H9 (cell line): ENCODE results near the gene DMRTA1. TPM values are rescaled to one million over a fixed set of nuclear protein-coding genes. Genes with fewer than 3 reads are reported as not detected.
"Not testable (repeated sequence)": the region's sequence is repeated elsewhere in the genome, so short reads cannot be mapped to it uniquely, and the experiment has no call there.

ENCODE experiments used
- DNase-seq: peaks from one replicate; pipeline ENCODE4 v3.0.0-alpha.2; 2017
- H2AFZ ChIP-seq: one replicate; pipeline ENCODE4 v1.6.1; 2013; ENCODE audit warnings: mild to moderate bottlenecking, low read length, control low read depth, moderate library complexity
- H2AK5ac ChIP-seq: 2 replicates; pipeline ENCODE4 v1.6.1; 2013; ENCODE audit warnings: low read length, control low read depth, mixed read lengths; ENCODE audit not compliant: insufficient read length
- H2BK120ac ChIP-seq: one replicate; pipeline ENCODE4 v1.6.1; 2013; ENCODE audit warnings: low read depth, mild to moderate bottlenecking, low read length, control low read depth, inconsistent platforms; ENCODE audit not compliant: poor library complexity, severe bottlenecking
- H2BK12ac ChIP-seq: 2 replicates; pipeline ENCODE4 v1.6.1; 2013; ENCODE audit warnings: low read length, control low read depth, mixed read lengths, low read depth; ENCODE audit not compliant: insufficient read length
- H2BK15ac ChIP-seq: 2 replicates; pipeline ENCODE4 v1.6.1; 2013; ENCODE audit warnings: low read depth, low read length, control low read depth
- H2BK20ac ChIP-seq: one replicate; pipeline ENCODE4 v1.6.1; 2013; ENCODE audit warnings: low read depth, mild to moderate bottlenecking, low read length, control low read depth, inconsistent platforms; ENCODE audit not compliant: poor library complexity, severe bottlenecking
- H2BK5ac ChIP-seq: 2 replicates; pipeline ENCODE4 v1.6.1; 2013; ENCODE audit warnings: low read length, control low read depth, mixed read lengths; ENCODE audit not compliant: insufficient read length
- H3K14ac ChIP-seq: 2 replicates; pipeline ENCODE4 v1.6.1; 2013; ENCODE audit warnings: low read length, control low read depth; ENCODE audit not compliant: insufficient read depth
- H3K18ac ChIP-seq: 2 replicates; pipeline ENCODE4 v1.6.1; 2013; ENCODE audit warnings: low read depth, mild to moderate bottlenecking, mixed read lengths, low read length, control low read depth; ENCODE audit not compliant: insufficient read length
- H3K23ac ChIP-seq: 2 replicates; pipeline ENCODE4 v1.6.1; 2013; ENCODE audit warnings: low read length, control low read depth, mixed read lengths, low read depth; ENCODE audit not compliant: insufficient read length
- H3K23me2 ChIP-seq: 2 replicates; pipeline ENCODE4 v1.6.1; 2013; ENCODE audit warnings: low read depth, mild to moderate bottlenecking, mixed read lengths, low read length, control low read depth; ENCODE audit not compliant: insufficient read length, poor library complexity, severe bottlenecking
- H3K27ac ChIP-seq: 2 replicates; pipeline ENCODE4 v1.5.1; 2013; ENCODE audit warnings: low read length, control low read depth, mixed read lengths, low read depth; ENCODE audit not compliant: insufficient read length
- H3K27me3 ChIP-seq: 2 replicates; pipeline ENCODE4 v1.6.1; 2013; ENCODE audit warnings: low read length, control low read depth, inconsistent platforms; ENCODE audit not compliant: insufficient read depth
- H3K4ac ChIP-seq: 2 replicates; pipeline ENCODE4 v1.6.1; 2013; ENCODE audit warnings: low read depth, mild to moderate bottlenecking, control low read depth, inconsistent platforms, low read length, moderate library complexity
- H3K4me1 ChIP-seq: 2 replicates; pipeline ENCODE4 v1.6.1; 2013; ENCODE audit warnings: low read length, control low read depth, inconsistent platforms; ENCODE audit not compliant: insufficient read depth
- H3K4me2 ChIP-seq: 2 replicates; pipeline ENCODE4 v1.6.1; 2013; ENCODE audit warnings: low read length, control low read depth, mixed read lengths; ENCODE audit not compliant: insufficient read length, insufficient read depth
- H3K56ac ChIP-seq: 2 replicates; pipeline ENCODE4 v1.6.1; 2013; ENCODE audit warnings: low read depth, mild to moderate bottlenecking, mixed read lengths, low read length, control low read depth; ENCODE audit not compliant: insufficient read length
- H3K79me1 ChIP-seq: 2 replicates; pipeline ENCODE4 v1.6.1; 2013; ENCODE audit warnings: low read depth, mild to moderate bottlenecking, moderate library complexity, low read length, control low read depth, inconsistent platforms; ENCODE audit not compliant: insufficient read depth, poor library complexity, severe bottlenecking
- H3K79me2 ChIP-seq: 2 replicates; pipeline ENCODE4 v1.6.1; 2013; ENCODE audit warnings: low read length, control low read depth, inconsistent platforms; ENCODE audit not compliant: insufficient read depth
- H3K9ac ChIP-seq: 2 replicates; pipeline ENCODE4 v1.6.1; 2013; ENCODE audit warnings: low read length, control low read depth, mixed read lengths; ENCODE audit not compliant: insufficient read length; ENCODE audit errors: extremely low read depth
- H3K9me3 ChIP-seq: one replicate; pipeline ENCODE4 v1.6.1; 2013; ENCODE audit warnings: low read depth, low read length, inconsistent platforms; ENCODE audit not compliant: control insufficient read depth
- H3T11ph ChIP-seq: one replicate; pipeline ENCODE4 v1.6.1; 2013; ENCODE audit warnings: mild to moderate bottlenecking, low read length, control low read depth, inconsistent platforms
- H4K20me1 ChIP-seq: one replicate; pipeline ENCODE4 v1.6.1; 2013; ENCODE audit not compliant: control insufficient read depth, insufficient read length, insufficient read depth
- H4K5ac ChIP-seq: 2 replicates; pipeline ENCODE4 v1.6.1; 2013; ENCODE audit warnings: low read depth, mild to moderate bottlenecking, mixed read lengths, low read length, control low read depth; ENCODE audit not compliant: insufficient read length
- H4K8ac ChIP-seq: replicated peaks from 2 replicates; pipeline ENCODE4 v1.6.1; 2013; ENCODE audit warnings: low read length, control low read depth, mixed read lengths, low read depth; ENCODE audit not compliant: insufficient read length
- H4K91ac ChIP-seq: 2 replicates; pipeline ENCODE4 v1.6.1; 2013; ENCODE audit warnings: low read depth, mild to moderate bottlenecking, moderate library complexity, mixed read lengths, low read length, control low read depth; ENCODE audit not compliant: insufficient read length
- H3K27ac Mint-ChIP-seq, 3 experiments: 2 replicates in 2 of 3; 3 replicates in 1 of 3; pipeline ENCODE4 v1.8.0; 2020 to 2021; ENCODE audit warnings: mixed read lengths in 3 of 3, mild to moderate bottlenecking in 1 of 3, moderate library complexity in 1 of 3
- H3K27me3 Mint-ChIP-seq: 2 replicates; pipeline ENCODE4 v1.8.0; 2021; ENCODE audit warnings: low read depth, mild to moderate bottlenecking, moderate library complexity, mixed read lengths
- H3K36me3 Mint-ChIP-seq, 3 experiments: 2 replicates in 2 of 3; 3 replicates in 1 of 3; pipeline ENCODE4 v1.8.0; 2020 to 2021; ENCODE audit warnings: low read depth in 3 of 3, mixed read lengths in 3 of 3; ENCODE audit not compliant: insufficient read depth in 1 of 3
- H3K4me1 Mint-ChIP-seq, 2 experiments: 2 replicates each; pipeline ENCODE4 v1.8.0; 2020; ENCODE audit warnings: mixed read lengths in 2 of 2
- H3K4me3 Mint-ChIP-seq, 2 experiments: 2 replicates in 1 of 2; 3 replicates in 1 of 2; pipeline ENCODE4 v1.8.0; 2020 to 2021; ENCODE audit warnings: mild to moderate bottlenecking in 2 of 2, mixed read lengths in 2 of 2, moderate library complexity in 1 of 2
- H3K9me3 Mint-ChIP-seq, 2 experiments: 2 replicates in 1 of 2; 3 replicates in 1 of 2; pipeline ENCODE4 v1.8.0; 2020; ENCODE audit warnings: mild to moderate bottlenecking in 2 of 2, mixed read lengths in 2 of 2, moderate library complexity in 1 of 2
- WGBS: extraction: QIAGEN DNeasy Blood & Tissue Kit; methylation state at CpG from one replicate; pipeline ENCODE4 v1.1.7; 2013; ENCODE audit warnings: missing lambda C conversion rate, low lambda C conversion rate, mixed read lengths; ENCODE audit not compliant: insufficient read length; ENCODE audit errors: extremely low coverage; 5-methylcytosine and 5-hydroxymethylcytosine counted together
- total RNA-seq: library from RNA; stranded (reverse); gene quantifications from 2 replicates; pipeline ENCODE4 v1.2.1, GENCODE V29; 2021

Gene DMRTA1
- total RNA-seq, 1 experiment from 2014 or later, result 2.8 TPM

DNA sequence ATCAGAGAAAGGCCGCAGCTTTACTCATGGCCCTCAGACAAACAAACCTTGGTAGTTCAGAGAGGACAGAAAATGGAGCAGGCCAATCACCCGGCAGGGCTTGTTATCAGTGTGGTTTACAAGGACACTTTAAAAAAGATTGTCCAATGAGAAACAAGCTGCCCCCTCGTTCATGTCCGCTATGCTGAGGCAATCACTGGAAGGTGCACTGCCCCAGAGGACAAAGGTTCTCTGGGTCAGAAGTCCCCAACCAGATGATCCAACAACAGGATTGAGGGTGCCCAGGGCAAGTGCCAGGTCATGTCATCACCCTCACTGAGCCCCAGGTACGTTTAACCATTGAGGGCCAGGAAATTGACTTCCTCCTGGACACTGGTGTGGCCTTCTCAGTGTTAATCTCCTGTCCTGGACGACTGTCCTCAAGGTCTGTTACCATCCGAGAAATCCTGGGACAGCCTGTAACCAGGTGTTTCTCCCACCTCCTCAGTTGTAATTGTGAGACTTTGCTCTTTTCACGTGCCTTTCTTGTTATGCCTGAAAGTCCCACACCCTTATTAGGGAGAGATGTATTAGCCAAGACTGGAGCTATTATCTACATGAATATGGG lies 9.1 kb upstream of the DMRTA1 start:
- not testable (repeated sequence) for H3K4ac ChIP-seq, H3K9me3 ChIP-seq, H3K36me3 Mint-ChIP-seq, H2BK5ac ChIP-seq, H3K79me1 ChIP-seq, H4K20me1 ChIP-seq, H3K23ac ChIP-seq, H3K56ac ChIP-seq, H2AFZ ChIP-seq, H2BK12ac ChIP-seq, H3K27me3 ChIP-seq, H3K27ac Mint-ChIP-seq, H3T11ph ChIP-seq, H3K4me1 ChIP-seq, DNase-seq, H4K5ac ChIP-seq, H3K9ac ChIP-seq, H2AK5ac ChIP-seq, H3K4me1 Mint-ChIP-seq, H3K14ac ChIP-seq, H3K23me2 ChIP-seq, H3K27me3 Mint-ChIP-seq, H3K18ac ChIP-seq, H2BK120ac ChIP-seq, H4K8ac ChIP-seq, H3K9me3 Mint-ChIP-seq, H4K91ac ChIP-seq, H2BK20ac ChIP-seq, H3K4me3 Mint-ChIP-seq, H2BK15ac ChIP-seq, H3K79me2 ChIP-seq, H3K27ac ChIP-seq, H3K4me2 ChIP-seq
- WGBS, result no CpG with 5 or more reads among the region's 8 CpGs
